GM12892 (cell line): Measurements from ENCODE around the gene PNPLA1.

Experiments used
- POLR2A ChIP-seq: IDR thresholded peaks from 2 replicates; pipeline ENCODE4 v1.6.1; 2011; ENCODE audit warnings: low read depth, low read length, control low read depth
- POLR2AphosphoS5 ChIP-seq: IDR thresholded peaks from 2 replicates; pipeline ENCODE4 v1.6.1; 2011; ENCODE audit warnings: low read depth, low read length, control low read depth

DNA sequence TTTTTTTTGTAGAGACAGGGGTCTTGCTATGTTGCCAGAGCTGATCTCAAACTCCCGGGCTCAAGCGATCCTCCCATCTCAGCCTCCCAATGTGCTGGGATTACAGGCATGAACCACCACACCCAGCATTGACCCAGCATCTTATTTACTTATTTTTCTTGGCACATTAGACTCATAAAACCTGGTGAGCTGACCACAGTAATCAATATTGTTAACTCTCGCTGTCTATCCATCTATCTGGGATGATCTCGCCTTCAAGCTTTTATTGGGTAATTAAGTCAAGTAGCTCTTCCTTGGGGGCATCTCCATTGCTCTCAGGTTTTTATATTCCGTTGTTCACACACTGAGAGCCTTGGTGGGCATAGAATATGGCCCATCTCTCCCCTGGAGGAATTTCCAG is 17.0 kb downstream of the PNPLA1 start:
- TF ChIP-seq POLR2A = no peak
- no peak for TF ChIP-seq POLR2AphosphoS5
